PC-9 (cell line): Measurements from ENCODE around the gene TMEM178A.
"Not testable (repeated sequence)": the region's sequence is repeated elsewhere in the genome, so short reads cannot be mapped to it uniquely, and the experiment has no call there.

Experiments
- CTCF ChIP-seq: fragments of 200-600 bp; sonication (generic); conservative IDR thresholded peaks from 2 replicates; pipeline ENCODE4 v1.6.1; 2017; ENCODE audit warnings: mixed run types, antibody characterized with exemption, mild to moderate bottlenecking, moderate library complexity
- EZH2 ChIP-seq: fragments of 200-600 bp; sonication (generic); IDR thresholded peaks from 2 replicates; pipeline ENCODE4 v1.8.0; 2017; ENCODE audit warnings: antibody characterized with exemption, low read depth

DNA sequence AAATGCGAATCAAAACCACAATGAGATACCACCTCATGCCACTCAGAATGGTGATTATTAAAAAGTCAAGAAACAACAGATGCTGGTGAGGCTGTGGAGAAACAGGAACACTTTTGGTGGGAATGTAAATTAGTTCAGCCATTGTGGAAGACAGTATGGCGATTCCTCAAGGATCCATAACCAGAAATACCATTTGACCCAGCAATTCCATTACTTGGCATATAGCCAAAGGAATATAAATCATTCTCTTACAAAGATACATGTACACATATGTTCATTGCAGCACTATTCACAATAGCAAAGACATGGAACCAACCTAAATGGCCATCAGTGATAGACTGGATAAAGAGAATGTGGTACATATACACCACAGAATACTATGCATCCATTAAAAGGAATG is 9.5 kb upstream of the TMEM178A start:
- TF ChIP-seq CTCF, EZH2: not testable (repeated sequence)
